Liver (tissue), 9 donors: ENCODE data around the gene TSPYL6. TPM values are rescaled to one million over a fixed set of nuclear protein-coding genes. Genes with fewer than 3 reads are reported as not detected.

Experiments
- DNase-seq: peaks from one replicate; pipeline ENCODE4 v3.0.0-alpha.2; 2017; ENCODE audit warnings: low spot score
- H3K27ac ChIP-seq, 2 donors: one replicate each; pipeline ENCODE4 v1.7.0; 2013; ENCODE audit warnings: inconsistent platforms in 2 of 2, low read length in 2 of 2, control low read depth in 1 of 2, low read depth in 1 of 2, mild to moderate bottlenecking in 1 of 2
- H3K27me3 ChIP-seq, 4 donors: one replicate each; pipeline versions ENCODE4 v1.6.1 to v1.7.0; 2013; ENCODE audit warnings: low read length in 3 of 4, inconsistent platforms in 1 of 4, mild to moderate bottlenecking in 1 of 4, moderate library complexity in 1 of 4; ENCODE audit not compliant: control insufficient read depth in 4 of 4, insufficient read depth in 4 of 4
- H3K36me3 ChIP-seq, 4 donors: one replicate each; pipeline versions ENCODE4 v1.6.1 to v1.7.0; 2013; ENCODE audit warnings: low read length in 3 of 4, mild to moderate bottlenecking in 3 of 4, low read depth in 1 of 4, moderate library complexity in 1 of 4; ENCODE audit not compliant: control insufficient read depth in 4 of 4, insufficient read depth in 3 of 4
- H3K4me1 ChIP-seq, 4 donors: one replicate each; pipeline versions ENCODE4 v1.6.1 to v1.7.0; 2013; ENCODE audit warnings: low read length in 3 of 4, mild to moderate bottlenecking in 3 of 4, moderate library complexity in 1 of 4; ENCODE audit not compliant: control insufficient read depth in 4 of 4, insufficient read depth in 4 of 4
- H3K4me3 ChIP-seq, 3 donors: one replicate each; pipeline versions ENCODE4 v1.6.1 to v1.7.0; 2013; ENCODE audit warnings: low read length in 3 of 3, control low read depth in 1 of 3, low read depth in 1 of 3, mild to moderate bottlenecking in 1 of 3
- H3K9ac ChIP-seq, 2 donors: one replicate each; pipeline ENCODE4 v1.7.0; 2013; ENCODE audit warnings: low read length in 2 of 2, mild to moderate bottlenecking in 2 of 2, moderate library complexity in 2 of 2, control low read depth in 1 of 2, low read depth in 1 of 2
- H3K9me3 ChIP-seq, 4 donors: one replicate each; pipeline versions ENCODE4 v1.6.1 to v1.7.0; 2013; ENCODE audit warnings: low read length in 3 of 4; ENCODE audit not compliant: control insufficient read depth in 4 of 4
- ATF3 ChIP-seq: IDR thresholded peaks from 2 replicates; pipeline ENCODE4 v1.6.1; 2016; ENCODE audit warnings: antibody characterized with exemption
- CTCF ChIP-seq: fragments of 150-350 bp; IDR thresholded peaks from 2 replicates; pipeline ENCODE4 v1.5.1; 2017; ENCODE audit warnings: improper control_type of control experiment, low read depth, low read length; ENCODE audit not compliant: missing input control
- EGR1 ChIP-seq, 2 donors: IDR thresholded peaks; 2 replicates each; pipeline ENCODE4 v1.6.1; 2016 to 2018; ENCODE audit warnings: antibody characterized with exemption in 2 of 2, low read depth in 2 of 2
- FOXA1 ChIP-seq: IDR thresholded peaks from 2 replicates; pipeline ENCODE4 v1.6.1; 2016; ENCODE audit warnings: antibody characterized with exemption
- FOXA2 ChIP-seq: IDR thresholded peaks from 2 replicates; pipeline ENCODE4 v1.6.1; 2016; ENCODE audit warnings: antibody characterized with exemption
- GABPA ChIP-seq, 2 donors: IDR thresholded peaks in 1 of 2; conservative IDR thresholded peaks in 1 of 2; 2 replicates each; pipeline ENCODE4 v1.6.1; 2016; ENCODE audit warnings: antibody characterized with exemption in 2 of 2, mild to moderate bottlenecking in 1 of 2, moderate library complexity in 1 of 2
- HNF4A ChIP-seq, 2 donors: conservative IDR thresholded peaks; 2 replicates each; pipeline ENCODE4 v1.6.1; 2016; ENCODE audit warnings: antibody characterized with exemption in 2 of 2, mild to moderate bottlenecking in 2 of 2
- JUND ChIP-seq, 2 donors: IDR thresholded peaks; 2 replicates each; pipeline ENCODE4 v1.6.1; 2016; ENCODE audit warnings: antibody characterized with exemption in 2 of 2
- MAX ChIP-seq: IDR thresholded peaks from 2 replicates; pipeline ENCODE4 v1.6.1; 2016; ENCODE audit warnings: antibody characterized with exemption
- RAD21 ChIP-seq, 2 donors: IDR thresholded peaks; 2 replicates each; pipeline ENCODE4 v1.6.1; 2016; ENCODE audit warnings: antibody characterized with exemption in 2 of 2, mild to moderate bottlenecking in 2 of 2
- REST ChIP-seq: IDR thresholded peaks from 2 replicates; pipeline ENCODE4 v1.6.1; 2016; ENCODE audit warnings: antibody characterized with exemption, mild to moderate bottlenecking
- SP1 ChIP-seq: IDR thresholded peaks from 2 replicates; pipeline ENCODE4 v1.6.1; 2018; ENCODE audit warnings: antibody characterized with exemption, mild to moderate bottlenecking
- TAF1 ChIP-seq: conservative IDR thresholded peaks from 2 replicates; pipeline ENCODE4 v1.6.1; 2016; ENCODE audit warnings: antibody characterized with exemption, mild to moderate bottlenecking
- WGBS: extraction: QIAGEN DNeasy Blood & Tissue Kit; methylation state at CpG from one replicate; pipeline ENCODE4 v1.1.7; 2013; 5-methylcytosine and 5-hydroxymethylcytosine counted together
- polyA plus RNA-seq, 2 donors: library from polyadenylated mRNA; stranded (reverse) in 1 of 2; unstranded in 1 of 2; fragments of 200-250 nt in 1 of 2; fragments of >200 nt in 1 of 2; fragmentation: Nextera tagmentation in 1 of 2; extraction: Ambion mirVana in 1 of 2; gene quantifications; one replicate each; pipeline versions ENCODE4 v1.2.1 to v1.2.3, GENCODE V29; 2013 to 2015
- total RNA-seq, 2 donors: library from RNA; depleted of rRNA; stranded (reverse); fragments of >200 nt; gene quantifications; one replicate each; pipeline ENCODE4 v1.2.3, GENCODE V29; 2014
- donor health status: healthy.
- donor health status: healthy.
- donor health status: healthy.
- donor health status: healthy.
- donor health status: healthy.

Gene TSPYL6
- total and polyA plus RNA-seq, 4 donors, result under 0.01 to 0.04 TPM; not detected in 2

- DNase-seq, result no peak
- Histone ChIP-seq H3K36me3 (no peaks in the 10 kb centered on the region), H3K9ac (no peak overlapping the region), H3K4me3 (no peak overlapping the region), H3K4me1 (no peaks in the 10 kb centered on the region), H3K27ac (no peak overlapping the region), H3K9me3 (no peaks in the 10 kb centered on the region), H3K27me3 (no peaks in the 10 kb centered on the region)
- WGBS, result 80% methylated on average over 5 of the region's 5 CpGs
- TF ChIP-seq SP1 (no peak), JUND (IDR thresholded peaks at IDR 0.05) (no peak), EGR1 (IDR thresholded peaks at IDR 0.05; ENCODE audit: low read depth in 2 of 2) (no peak), GABPA (IDR thresholded peaks at IDR 0.05 in 1 of 2, conservative IDR thresholded peaks at IDR 0.05 in 1 of 2) (no peak), TAF1 (no peak), MAX (no peak), HNF4A (conservative IDR thresholded peaks at IDR 0.05) (no peak), REST (no peak), FOXA2 (no peak), RAD21 (IDR thresholded peaks at IDR 0.05) (no peak), CTCF (no peak)
These were observed 15.2 kb downstream of the TSPYL6 start for GRCh38 chr2:54240515-54241469.

GRCh38 chr2:54239427-54239826 is 16.6 kb downstream of the TSPYL6 start:
- Histone ChIP-seq H3K4me1 (no peaks in the 10 kb centered on the region), H3K27me3 (no peaks in the 10 kb centered on the region), H3K27ac (no peak overlapping the region), H3K4me3 (no peak overlapping the region), H3K9me3 (no peaks in the 10 kb centered on the region), H3K36me3 (no peaks in the 10 kb centered on the region), H3K9ac (no peak overlapping the region)
- TF ChIP-seq HNF4A (conservative IDR thresholded peaks at IDR 0.05), result no peak
- no peak for TF ChIP-seq ATF3
- TF ChIP-seq FOXA1, result no peak
- TF ChIP-seq RAD21 (IDR thresholded peaks at IDR 0.05), result no peak
- no peak for TF ChIP-seq CTCF
- no peak for TF ChIP-seq REST
- TF ChIP-seq MAX, result no peak
- no peak for TF ChIP-seq FOXA2
- 97% methylated on average over 1 of the region's 1 CpG for WGBS
- DNase-seq, result no peak
